Effector CD8-positive, alpha-beta T cell (primary cell): ENCODE results near the gene UVRAG.

Experiments
- DNase-seq: peaks from one replicate; lab custom pipeline; 2025; lab: John Stamatoyannopoulos, UW

UVRAG gene

GRCh38 chr11:76164861-76165751 lies 350.1 kb downstream of the UVRAG start:
- DNase-seq: no peak

- no peak for DNase-seq
Measured at GRCh38 chr11:76166314-76166713, 351.3 kb downstream of the UVRAG start.

- DNase-seq: no peak
Measured at GRCh38 chr11:76167590-76167989, 352.6 kb downstream of the UVRAG start.

- DNase-seq: no peak
Measured at GRCh38 chr11:76169473-76169896, 354.5 kb downstream of the UVRAG start.

- no peak for DNase-seq
Measured at GRCh38 chr11:76170468-76170867, 355.5 kb downstream of the UVRAG start.

- no peak for DNase-seq
Measured at GRCh38 chr11:76172583-76172982, 357.6 kb downstream of the UVRAG start.

- DNase-seq: no peak
Measured at GRCh38 chr11:76173663-76174062, 358.7 kb downstream of the UVRAG start.

GRCh38 chr11:76174330-76174729 lies 359.3 kb downstream of the UVRAG start:
- DNase-seq: no peak

- no peak for DNase-seq
Measured at GRCh38 chr11:76175783-76176182, 360.8 kb downstream of the UVRAG start.

GRCh38 chr11:76176463-76176862 lies 361.5 kb downstream of the UVRAG start:
- DNase-seq: no peak

GRCh38 chr11:76177250-76177686 lies 362.3 kb downstream of the UVRAG start:
- DNase-seq: no peak

- no peak for DNase-seq
Measured at GRCh38 chr11:76179147-76179546, 364.1 kb downstream of the UVRAG start.

- DNase-seq: no peak
Measured at GRCh38 chr11:76181371-76181770, 366.4 kb downstream of the UVRAG start.

- no peak for DNase-seq
Measured at GRCh38 chr11:76184551-76184993, 369.6 kb downstream of the UVRAG start.

- DNase-seq: no peak
Measured at GRCh38 chr11:76185511-76185910, 370.5 kb downstream of the UVRAG start.

- DNase-seq: no peak
Measured at GRCh38 chr11:76185931-76186401, 371.0 kb downstream of the UVRAG start.

- DNase-seq: no peak
Measured at GRCh38 chr11:76186776-76187279, 371.8 kb downstream of the UVRAG start.

- no peak for DNase-seq
Measured at GRCh38 chr11:76188873-76189272, 373.9 kb downstream of the UVRAG start.

GRCh38 chr11:76189682-76190081 lies 374.7 kb downstream of the UVRAG start:
- no peak for DNase-seq

GRCh38 chr11:76190376-76190775 lies 375.4 kb downstream of the UVRAG start:
- no peak for DNase-seq
